ENCODE data around the gene MDM4.
"Not testable (repeated sequence)": the region's sequence is repeated elsewhere in the genome, so short reads cannot be mapped to it uniquely, and the experiment has no call there.

The MDM4 gene

GRCh38 chr1:204563780-204564179 lies 47.6 kb downstream of the MDM4 start:
- DNase-seq, result no peak

- DNase-seq, result no peak
Measured at GRCh38 chr1:204564835-204565234, 48.6 kb downstream of the MDM4 start.

GRCh38 chr1:204565617-204566582 lies 49.7 kb downstream of the MDM4 start:
- DNase-seq, result no peak

- no peak for DNase-seq
Measured at GRCh38 chr1:204566583-204566955, 50.4 kb downstream of the MDM4 start.

- no peak for DNase-seq
Measured at GRCh38 chr1:204567071-204567470, 50.9 kb downstream of the MDM4 start.

- no peak for DNase-seq
Measured at GRCh38 chr1:204568576-204569315, 52.5 kb downstream of the MDM4 start.

- DNase-seq, result no peak
Measured at GRCh38 chr1:204569478-204569877, 53.3 kb downstream of the MDM4 start.

- DNase-seq, result not testable (repeated sequence)
Measured at GRCh38 chr1:204570021-204570420, 53.8 kb downstream of the MDM4 start.

GRCh38 chr1:204571128-204571527 lies 54.9 kb downstream of the MDM4 start:
- DNase-seq, result no peak

GRCh38 chr1:204571631-204572030 lies 55.4 kb downstream of the MDM4 start:
- DNase-seq, result no peak

GRCh38 chr1:204572923-204573922 lies 57.0 kb downstream of the MDM4 start:
- DNase-seq, result no peak

GRCh38 chr1:204574016-204574864 lies 58.0 kb downstream of the MDM4 start:
- no peak for DNase-seq

GRCh38 chr1:204574865-204575163 lies 58.6 kb downstream of the MDM4 start:
- DNase-seq, result peak; percentile 56

GRCh38 chr1:204575221-204576190 lies 59.3 kb downstream of the MDM4 start:
- DNase-seq, result no peak

GRCh38 chr1:204576422-204576821 lies 60.2 kb downstream of the MDM4 start:
- no peak for DNase-seq

GRCh38 chr1:204577794-204578478 lies 61.7 kb downstream of the MDM4 start:
- DNase-seq, result no peak

GRCh38 chr1:204578867-204579664 lies 62.9 kb downstream of the MDM4 start:
- no peak for DNase-seq

- no peak for DNase-seq
Measured at GRCh38 chr1:204579681-204580080, 63.5 kb downstream of the MDM4 start.

GRCh38 chr1:204580862-204581261 lies 64.7 kb downstream of the MDM4 start:
- DNase-seq, result no peak
